Measurements from ENCODE around the gene MT1G.

Gene MT1G

GRCh38 chr16:56662357-56663354 is 5.2 kb downstream of the MT1G start:
- no peak for DNase-seq

DNA sequence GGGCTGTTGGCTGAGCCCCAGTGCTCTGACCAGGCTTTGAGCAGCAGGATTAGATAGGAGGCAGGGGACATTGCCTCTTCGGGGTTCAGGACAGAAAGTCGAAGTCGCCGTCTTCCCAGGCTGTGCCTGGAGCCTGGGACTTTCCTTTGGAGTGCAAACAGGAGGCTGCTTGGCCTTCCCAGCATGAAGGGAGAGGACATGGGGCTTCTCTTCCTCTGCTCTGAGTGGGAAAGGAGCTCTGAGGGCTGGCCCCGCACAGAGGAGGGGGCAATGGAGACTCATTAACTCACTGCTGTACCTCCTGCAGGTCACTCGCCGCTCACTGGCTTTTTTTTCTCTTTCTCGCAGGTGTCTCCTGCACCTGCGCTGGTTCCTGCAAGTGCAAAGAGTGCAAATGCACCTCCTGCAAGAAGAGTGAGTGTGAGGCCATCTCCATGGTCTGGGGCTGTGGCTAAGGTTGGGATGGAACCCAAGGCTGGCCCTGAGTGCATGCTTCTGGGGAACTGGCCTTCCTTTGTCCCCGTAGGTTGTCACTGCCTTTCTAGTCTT is 9.5 kb downstream of the MT1G start:
- DNase-seq, result no peak

DNA sequence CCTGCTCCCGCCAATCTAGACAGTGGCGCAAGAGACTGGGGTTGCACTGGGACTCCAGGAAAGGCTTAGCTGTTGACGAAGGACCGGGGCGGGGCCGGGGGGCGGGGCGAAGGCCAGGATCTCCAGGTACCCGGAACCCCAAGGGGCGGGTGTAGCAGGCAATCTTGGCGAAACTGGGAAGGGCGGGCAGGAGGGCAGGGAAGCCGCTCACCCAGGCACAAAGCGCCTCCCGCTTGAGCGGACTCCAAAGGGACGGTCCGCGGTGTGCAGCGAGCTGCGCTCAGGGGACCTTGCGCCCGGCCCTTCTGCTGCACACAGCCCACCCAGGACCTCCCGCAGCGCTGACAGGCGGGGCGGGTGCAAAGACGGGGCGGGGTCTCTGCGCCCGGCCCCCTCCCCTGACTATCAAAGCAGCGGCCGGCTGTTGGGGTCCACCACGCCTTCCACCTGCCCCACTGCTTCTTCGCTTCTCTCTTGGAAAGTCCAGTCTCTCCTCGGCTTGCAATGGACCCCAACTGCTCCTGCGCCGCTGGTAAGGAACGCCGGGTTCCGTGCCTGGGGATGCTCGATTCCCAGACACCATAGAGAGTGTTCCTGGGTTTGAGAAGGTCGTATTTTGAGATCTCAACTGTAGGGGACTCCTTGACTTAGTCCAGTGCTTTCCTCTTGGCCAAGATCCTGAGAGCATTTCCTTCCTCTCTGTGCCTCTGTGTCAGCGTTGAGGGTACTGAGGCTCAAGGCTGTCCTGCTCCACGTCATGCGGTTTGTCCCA is 10.1 kb downstream of the MT1G start, which contains the start of gene MT1F:
Gene MT1F (plus strand): TSS at position 405 of the 772 bp plus-strand sequence. CDS start 100 bp downstream, at position 505.
- no peak for DNase-seq

- no peak for DNase-seq
Measured at GRCh38 chr16:56653218-56653617, 14.6 kb downstream of the MT1G start.

- DNase-seq, result no peak
Measured at GRCh38 chr16:56652600-56652999, 15.3 kb downstream of the MT1G start.

DNA sequence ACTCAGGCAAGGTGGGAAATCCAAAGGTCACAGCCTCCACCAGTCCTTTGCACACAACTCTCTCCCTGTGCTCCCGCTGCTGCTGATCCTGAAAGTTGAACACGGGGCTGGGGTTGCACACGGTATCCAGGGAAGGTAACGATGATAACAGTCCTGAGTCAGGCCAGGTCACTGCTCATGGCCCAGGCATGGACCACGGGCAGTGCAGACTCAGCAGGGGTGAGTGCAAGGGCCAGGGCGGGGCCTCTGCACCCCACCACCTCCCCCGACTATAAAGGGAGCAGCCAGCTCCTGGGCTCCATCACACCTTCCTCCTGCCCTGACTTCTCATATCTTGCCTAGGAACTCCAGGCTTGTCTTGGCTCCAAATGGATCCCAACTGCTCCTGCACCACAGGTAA is 16.3 kb downstream of the MT1G start, which contains the start of gene MT1B:
Gene MT1B (plus strand): TSS at position 301 of the 400 bp plus-strand sequence. CDS start 68 bp downstream, at position 369.
- no peak for DNase-seq

- no peak for DNase-seq
Measured at GRCh38 chr16:56649820-56650219, 18.0 kb downstream of the MT1G start.

GRCh38 chr16:56649271-56649670 is 18.6 kb downstream of the MT1G start:
- no peak for DNase-seq

DNA sequence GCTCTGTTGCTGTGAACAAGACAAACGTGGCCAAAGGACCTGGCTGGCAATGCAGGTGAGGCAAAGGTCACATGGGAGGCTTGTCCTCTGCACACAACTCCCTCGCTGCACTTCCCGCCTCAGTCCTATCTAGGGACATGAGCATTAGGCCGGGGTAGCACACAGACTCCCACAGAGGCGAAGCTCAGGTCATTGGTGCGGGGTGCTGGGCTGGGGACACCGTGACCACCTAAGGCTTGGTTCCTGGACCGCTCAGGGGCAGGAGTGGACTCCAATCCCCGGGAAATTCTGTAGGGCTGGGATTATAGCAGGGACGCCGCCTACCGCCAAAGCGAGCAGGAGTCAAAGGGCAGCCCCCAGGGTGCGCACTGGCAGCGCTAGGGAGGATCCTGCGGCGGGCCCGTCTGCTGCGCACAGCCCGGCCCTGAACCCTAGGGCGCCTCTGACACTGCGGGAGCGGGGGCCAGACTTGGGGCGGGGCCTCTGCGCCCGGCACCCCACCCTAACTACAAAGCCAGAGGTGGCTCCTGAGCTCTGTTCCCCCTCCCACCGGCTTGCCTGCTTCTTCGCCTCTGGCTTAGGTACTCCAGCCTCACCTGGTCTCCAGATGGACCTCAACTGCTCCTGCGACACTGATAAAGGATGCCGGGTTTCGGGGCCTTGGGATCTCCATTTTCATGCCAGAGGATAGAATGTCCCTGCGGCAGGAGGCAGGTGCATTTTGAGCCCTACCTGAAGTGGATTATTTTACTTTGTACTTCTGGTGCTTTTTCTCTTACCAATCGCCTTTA is 20.0 kb downstream of the MT1G start:
- DNase-seq, result no peak

DNA sequence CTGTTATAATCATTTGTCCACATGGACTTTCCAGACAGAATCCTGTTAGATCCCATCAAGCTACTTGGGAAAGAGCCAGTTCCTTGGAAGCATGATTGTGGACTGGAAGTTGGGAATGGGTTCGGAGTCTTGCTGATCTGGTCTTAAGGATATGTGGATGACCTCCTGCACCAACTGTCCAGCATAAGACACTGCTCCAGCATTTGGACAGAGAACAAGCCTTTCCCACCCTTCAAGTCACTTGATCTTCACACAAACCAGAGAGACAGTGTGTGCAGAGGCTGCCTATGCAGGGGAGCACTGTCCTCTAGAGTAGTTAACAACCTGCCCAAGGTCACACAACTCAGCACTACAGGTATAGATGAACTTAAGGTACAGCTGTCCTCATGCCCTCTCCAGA is 22.0 kb downstream of the MT1G start:
- no peak for DNase-seq

GRCh38 chr16:56645311-56645710 is 22.6 kb downstream of the MT1G start:
- DNase-seq, result no peak

- no peak for DNase-seq
Measured at GRCh38 chr16:56643833-56644232, 24.0 kb downstream of the MT1G start.

DNA sequence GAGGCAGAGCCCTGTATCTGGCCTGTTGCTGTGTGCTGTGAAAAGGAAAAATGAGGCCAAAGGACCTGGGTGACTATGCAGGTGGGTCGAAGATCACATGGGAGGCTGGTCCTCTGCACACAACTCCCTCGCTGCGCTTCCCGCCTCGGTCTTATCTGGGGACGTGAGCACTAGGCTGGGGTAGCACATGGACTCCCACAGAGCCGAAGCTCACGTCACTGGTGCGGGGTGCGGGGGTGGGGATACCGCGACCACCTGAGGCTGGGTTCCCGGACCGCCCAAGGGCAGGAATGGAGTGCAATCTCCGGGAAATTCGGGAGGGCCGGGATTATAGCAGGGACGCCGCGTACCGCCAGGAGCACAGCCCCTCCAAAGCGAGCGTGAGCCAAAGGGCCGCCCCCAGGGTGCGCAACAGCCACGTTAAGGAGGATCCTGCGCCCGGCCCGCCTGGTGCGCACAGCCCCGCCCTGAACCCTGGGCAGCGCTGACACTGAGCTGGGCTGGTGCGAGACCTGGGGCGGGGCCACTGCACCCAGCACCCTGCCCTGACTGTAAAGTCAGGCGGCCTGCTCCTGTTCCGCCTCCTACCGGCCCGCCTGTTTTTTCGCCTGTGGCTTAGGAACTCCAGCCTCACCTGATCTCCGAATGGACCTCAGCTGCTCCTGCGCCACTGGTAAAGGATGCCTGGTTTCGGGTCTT is 24.6 kb downstream of the MT1G start:
- DNase-seq, result no peak

DNA sequence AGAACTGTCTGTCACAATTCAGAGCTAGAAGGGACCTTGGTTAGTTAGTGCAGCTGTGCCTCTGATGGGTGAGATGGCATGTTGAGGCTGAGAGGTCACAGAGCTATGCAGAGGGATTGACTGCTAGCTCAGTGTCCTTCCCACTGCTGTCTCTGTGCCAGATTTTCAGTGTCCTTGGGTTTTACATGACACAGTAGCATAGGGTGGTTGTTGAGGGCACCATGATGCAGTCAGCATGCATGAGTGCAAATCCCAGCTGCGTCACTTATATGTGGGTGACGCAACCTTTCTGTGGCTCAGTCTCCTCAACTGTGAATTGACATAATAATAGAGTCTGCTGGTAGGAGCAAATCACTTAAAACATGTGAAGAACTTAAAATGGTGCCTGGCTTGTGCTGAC is 26.7 kb downstream of the MT1G start:
- no peak for DNase-seq

GRCh38 chr16:56640076-56640475 is 27.8 kb downstream of the MT1G start:
- DNase-seq, result no peak

DNA sequence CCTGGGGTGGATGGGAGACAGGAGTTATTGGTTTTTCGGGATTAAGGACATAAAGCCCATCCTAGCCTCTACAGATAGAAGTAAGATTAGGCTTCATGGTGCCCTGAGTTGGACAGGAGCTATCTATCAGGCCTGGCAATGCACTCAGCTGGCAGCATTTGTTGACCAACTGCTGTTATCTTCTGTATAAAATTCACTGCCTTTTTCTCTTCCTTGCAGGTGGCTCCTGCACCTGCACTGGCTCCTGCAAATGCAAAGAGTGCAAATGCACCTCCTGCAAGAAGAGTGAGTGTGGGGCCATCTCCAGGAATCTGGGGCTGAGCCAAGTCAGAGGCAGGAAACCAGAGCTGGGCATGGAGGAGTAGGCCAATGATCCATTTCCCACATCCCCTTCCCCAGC is 28.8 kb downstream of the MT1G start:
- DNase-seq, result no peak

GRCh38 chr16:56637814-56638750 is 29.8 kb downstream of the MT1G start, which contains the start of gene MT1A:
Gene MT1A (plus strand): TSS chr16:56638666. CDS start chr16:56638739, 73 bp downstream.
- no peak for DNase-seq

DNA sequence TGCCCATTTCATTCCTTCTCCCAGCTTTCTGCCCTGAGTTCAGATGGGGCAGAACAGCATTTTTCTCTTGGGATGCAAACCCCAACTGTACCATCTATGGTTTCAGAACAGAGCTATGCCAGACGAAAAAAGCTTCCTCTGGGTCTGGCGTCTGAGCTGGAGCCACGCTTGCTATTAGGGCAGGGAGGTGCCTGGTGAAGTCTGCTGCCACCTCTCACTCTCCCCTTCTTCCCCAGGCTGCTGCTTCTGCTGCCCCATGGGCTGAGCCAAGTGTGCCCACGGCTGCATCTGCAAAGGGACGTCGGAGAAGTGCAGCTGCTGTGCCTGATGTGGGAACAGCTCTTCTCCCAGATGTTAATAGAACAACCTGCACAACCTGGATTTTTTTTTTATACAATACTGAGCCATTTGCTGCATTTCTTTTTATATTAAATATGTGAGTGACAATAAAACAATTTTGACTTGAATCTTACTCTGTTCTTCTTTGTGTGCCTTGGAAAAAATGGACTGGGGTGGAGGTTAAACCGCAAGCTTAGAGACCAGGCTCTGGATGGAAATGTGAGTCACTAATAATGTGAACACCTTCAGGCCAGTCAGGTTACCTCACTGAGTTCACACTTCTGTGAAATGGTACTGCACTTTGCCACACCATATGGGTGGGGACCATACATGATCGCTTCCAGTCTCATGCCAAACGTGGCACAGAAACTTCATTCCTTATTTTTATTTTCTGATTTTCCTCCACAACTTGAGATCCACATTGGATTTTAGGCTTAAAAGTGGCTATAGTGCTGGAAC is 31.1 kb downstream of the MT1G start:
- no peak for DNase-seq

GRCh38 chr16:56635441-56635967 is 32.4 kb downstream of the MT1G start:
- no peak for DNase-seq
